RWPE2 (cell line): ENCODE data around the gene ZNF879.

ENCODE experiments used
- ATAC-seq: fragments of 200-7000 bp; cut with Tn5 transposase; 3 replicates; pipeline ENCODE4 v1.9.1; 2021; ENCODE audit warnings: low read depth
- DNase-seq: peaks from one replicate; pipeline ENCODE4 v3.0.0-alpha.2; 2020; ENCODE audit warnings: low spot score
- H3K27ac ChIP-seq: fragments of 450-650 bp; 2 replicates; pipeline ENCODE4 v1.5.1; 2017; ENCODE audit warnings: mild to moderate bottlenecking; ENCODE audit not compliant: poor library complexity, severe bottlenecking
- H3K27me3 ChIP-seq: fragments of 250-450 bp; sonication (Bioruptor Pico); 2 replicates; pipeline ENCODE4 v1.5.1; 2021; ENCODE audit warnings: mild to moderate bottlenecking, moderate library complexity; ENCODE audit not compliant: insufficient read depth, poor library complexity, severe bottlenecking
- H3K36me3 ChIP-seq: fragments of 250-450 bp; sonication (Bioruptor Pico); 2 replicates; pipeline ENCODE4 v1.5.1; 2020; ENCODE audit warnings: low read depth, mild to moderate bottlenecking, moderate library complexity
- H3K4me1 ChIP-seq: fragments of 250-450 bp; sonication (Bioruptor Pico); 2 replicates; pipeline ENCODE4 v1.5.1; 2021; ENCODE audit warnings: mild to moderate bottlenecking, moderate library complexity; ENCODE audit not compliant: insufficient read depth, poor library complexity, severe bottlenecking
- H3K4me3 ChIP-seq: fragments of 250-450 bp; sonication (Bioruptor Pico); 2 replicates; pipeline ENCODE4 v1.5.1; 2021; ENCODE audit warnings: mild to moderate bottlenecking, moderate library complexity; ENCODE audit not compliant: severe bottlenecking
- H3K9me3 ChIP-seq: fragments of 250-450 bp; sonication (Bioruptor Pico); 2 replicates; pipeline ENCODE4 v1.5.1; 2021; ENCODE audit warnings: mild to moderate bottlenecking, moderate library complexity; ENCODE audit not compliant: severe bottlenecking
- TF ChIP-seq, protein P1 (sequence below): fragments of 450-650 bp; IDR thresholded peaks from one replicate; pipeline ENCODE4 v1.5.1; 2017; ENCODE audit warnings: mild to moderate bottlenecking, moderate library complexity; ENCODE audit not compliant: poor library complexity, severe bottlenecking

The ZNF879 gene

GRCh38 chr5:178998441-178998840, 25.2 kb upstream of the ZNF879 start:
- DNase-seq (no peak), ATAC-seq (no peak)
- H3K36me3 ChIP-seq, result no peaks in the 10 kb centered on the region
- no peaks in the 10 kb centered on the region for H3K4me1 ChIP-seq
- H3K27ac ChIP-seq, result no peak overlapping the region
- peaks cover 21% of the 10 kb centered on the region for H3K27me3 ChIP-seq
- TF ChIP-seq, protein P1, sequence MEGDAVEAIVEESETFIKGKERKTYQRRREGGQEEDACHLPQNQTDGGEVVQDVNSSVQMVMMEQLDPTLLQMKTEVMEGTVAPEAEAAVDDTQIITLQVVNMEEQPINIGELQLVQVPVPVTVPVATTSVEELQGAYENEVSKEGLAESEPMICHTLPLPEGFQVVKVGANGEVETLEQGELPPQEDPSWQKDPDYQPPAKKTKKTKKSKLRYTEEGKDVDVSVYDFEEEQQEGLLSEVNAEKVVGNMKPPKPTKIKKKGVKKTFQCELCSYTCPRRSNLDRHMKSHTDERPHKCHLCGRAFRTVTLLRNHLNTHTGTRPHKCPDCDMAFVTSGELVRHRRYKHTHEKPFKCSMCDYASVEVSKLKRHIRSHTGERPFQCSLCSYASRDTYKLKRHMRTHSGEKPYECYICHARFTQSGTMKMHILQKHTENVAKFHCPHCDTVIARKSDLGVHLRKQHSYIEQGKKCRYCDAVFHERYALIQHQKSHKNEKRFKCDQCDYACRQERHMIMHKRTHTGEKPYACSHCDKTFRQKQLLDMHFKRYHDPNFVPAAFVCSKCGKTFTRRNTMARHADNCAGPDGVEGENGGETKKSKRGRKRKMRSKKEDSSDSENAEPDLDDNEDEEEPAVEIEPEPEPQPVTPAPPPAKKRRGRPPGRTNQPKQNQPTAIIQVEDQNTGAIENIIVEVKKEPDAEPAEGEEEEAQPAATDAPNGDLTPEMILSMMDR, result no peak
- peaks cover 3% of the 10 kb centered on the region for H3K9me3 ChIP-seq
- no peak overlapping the region for H3K4me3 ChIP-seq

- no peak for ATAC-seq
These were observed 17.0 kb upstream of the ZNF879 start for GRCh38 chr5:179006564-179006963.

GRCh38 chr5:179008667-179009066, 14.9 kb upstream of the ZNF879 start:
- ATAC-seq (no peak), DNase-seq (no peak)
- TF ChIP-seq, protein P1, result peak; percentile 30
- no peaks in the 10 kb centered on the region for H3K27me3 ChIP-seq
- H3K4me1 ChIP-seq, result no peaks in the 10 kb centered on the region
- H3K27ac ChIP-seq, result no peak overlapping the region
- peaks cover 7% of the 10 kb centered on the region for H3K9me3 ChIP-seq
- no peak overlapping the region for H3K4me3 ChIP-seq
- H3K36me3 ChIP-seq, result no peaks in the 10 kb centered on the region

More at GRCh38 chr5:179006564-179006963, 17.0 kb upstream of the ZNF879 start:
- peaks cover 4% of the 10 kb centered on the region for H3K9me3 ChIP-seq
- TF ChIP-seq, protein P1, result no peak
- no peaks in the 10 kb centered on the region for H3K4me1 ChIP-seq
- H3K27ac ChIP-seq, result no peak overlapping the region
- no peaks in the 10 kb centered on the region for H3K36me3 ChIP-seq
- H3K4me3 ChIP-seq, result no peak overlapping the region
- DNase-seq, result no peak
- no peaks in the 10 kb centered on the region for H3K27me3 ChIP-seq

- ATAC-seq (no peak), DNase-seq (no peak)
- Histone ChIP-seq H3K9me3 (peaks cover 47% of the 10 kb centered on the region), H3K27me3 (no peaks in the 10 kb centered on the region), H3K27ac (no peak overlapping the region), H3K4me1 (no peaks in the 10 kb centered on the region), H3K36me3 (peaks cover 56% of the 10 kb centered on the region), H3K4me3 (no peak overlapping the region)
- TF ChIP-seq, protein P1, result no peak
These were observed 9.5 kb downstream of the ZNF879 start for GRCh38 chr5:179033004-179033580.

- Histone ChIP-seq H3K4me3 (no peak overlapping the region), H3K4me1 (no peaks in the 10 kb centered on the region), H3K36me3 (no peaks in the 10 kb centered on the region), H3K27me3 (no peaks in the 10 kb centered on the region), H3K27ac (no peak overlapping the region), H3K9me3 (peaks cover 8% of the 10 kb centered on the region)
- TF ChIP-seq, protein P1, result no peak
- no peak for ATAC-seq
- DNase-seq, result no peak
These were observed 21.2 kb downstream of the ZNF879 start for GRCh38 chr5:179044765-179045164.
